ENCODE results near the gene P2RY1. TPM values are rescaled to one million over a fixed set of nuclear protein-coding genes. Genes with fewer than 3 reads are reported as not detected.
A peak's percentile ranks its signal among the peaks of the same experiment; 100 is the strongest.

Gene P2RY1
- total and polyA plus RNA-seq, 9 of the 15 experiments (the other 6 are each of a cell fraction or from before 2014, with no cell fraction given) = 6.0 to 27.9 (median 18.4) TPM

GRCh38 chr3:152879790-152880174 is 44.9 kb downstream of the P2RY1 start (continued):
- TF ChIP-seq MXI1 (IDR thresholded peaks at IDR 0.05; ENCODE audit: low read depth, low read length) (no peak), CBX3 (IDR thresholded peaks at IDR 0.05; ENCODE audit: borderline replicate concordance in 1 of 2, low read length in 2 of 2) (peak in 1 of 2 experiments; percentile 29; a peak in 1 of 3 replicates), ILF3 (IDR thresholded peaks at IDR 0.05; ENCODE audit: borderline replicate concordance) (no peak), TAL1 (IDR thresholded peaks at IDR 0.05) (peak; percentile 17; the same call in 1 of the 2 replicates), CBFA2T2 (conservative IDR thresholded peaks at IDR 0.05) (peak; percentile 36), ZKSCAN1 (IDR thresholded peaks at IDR 0.05; ENCODE audit: low read depth, low read length) (no peak), C11orf30 (IDR thresholded peaks at IDR 0.05; ENCODE audit: low read depth) (no peak), SRF (CRISPR knock-in tag; IDR thresholded peaks at IDR 0.05) (no peak), TRIM24 (IDR thresholded peaks at IDR 0.05) (peak in 1 of 2 experiments; percentile 29; a peak in 1 of 4 replicates), CBFA2T3 (IDR thresholded peaks at IDR 0.05) (peak; percentile 65)

- no peaks in the 10 kb centered on the region for H3K4me1 ChIP-seq (replicated peaks in 1 of 2; ENCODE audit: control insufficient read depth in 2 of 2, insufficient read depth in 2 of 2, low read length in 2 of 2)
- ChIA-PET POLR2A (no interaction called here), CTCF (ENCODE audit: low intra/inter-chr PET ratio) (no interaction called here)
- in situ Hi-C loops (cut with MboI) = no loop called here
- BruUV-seq (replicated peaks) = no TSS peak
- H3K9me3 ChIP-seq (replicated peaks; ENCODE audit: control insufficient read depth, insufficient read depth, low read depth, low read length) = no peaks in the 10 kb centered on the region
- H2AFZ ChIP-seq (ENCODE audit: low read depth, low read length) = peak overlapping the region; percentile 35; the same call in 1 of the 2 replicates
- H3K9ac ChIP-seq (ENCODE audit: insufficient read depth in 1 of 2, low read depth in 2 of 2, low read length in 2 of 2) = no peak overlapping the region
- no peaks in the 10 kb centered on the region for H4K20me1 ChIP-seq (replicated peaks; ENCODE audit: control insufficient read depth, insufficient read depth, low read length)
- no peaks in the 10 kb centered on the region for H3K9me1 ChIP-seq (ENCODE audit: control insufficient read depth, insufficient read depth, low read length)
- no peaks in the 10 kb centered on the region for H3K27me3 ChIP-seq (ENCODE audit: control insufficient read depth in 2 of 2, insufficient read depth in 2 of 2, low read length in 2 of 2)
- DNase-seq (ENCODE audit: extremely low read depth in 1 of 4, low spot score in 3 of 4) (no peak), FAIRE-seq (no peak), ATAC-seq (peak; percentile 41; the same call in 2 of the 3 replicates)
- H3K4me3 ChIP-seq = no peak overlapping the region
- H3K79me2 ChIP-seq (ENCODE audit: control insufficient read depth, insufficient read depth, low read length) = no peaks in the 10 kb centered on the region
- intact Hi-C loops (cut with micrococcal nuclease) = no loop called here
- no peak overlapping the region for H3K27ac ChIP-seq (ENCODE audit: extremely low read depth, low read depth, low read length)
- no peaks in the 10 kb centered on the region for H3K36me3 ChIP-seq (ENCODE audit: control insufficient read depth, insufficient read depth, low read length)
- WGBS (ENCODE audit: insufficient coverage, low coverage, missing lambda C conversion rate) = 0% methylated on average over 1 of the region's 1 CpG
- TF ChIP-seq KAT7 (CRISPR knock-in tag; IDR thresholded peaks at IDR 0.05; ENCODE audit: borderline replicate concordance) (no peak), GTF2A2 (tag; IDR thresholded peaks at IDR 0.05) (no peak)
- TF ChIP-seq, protein P1, sequence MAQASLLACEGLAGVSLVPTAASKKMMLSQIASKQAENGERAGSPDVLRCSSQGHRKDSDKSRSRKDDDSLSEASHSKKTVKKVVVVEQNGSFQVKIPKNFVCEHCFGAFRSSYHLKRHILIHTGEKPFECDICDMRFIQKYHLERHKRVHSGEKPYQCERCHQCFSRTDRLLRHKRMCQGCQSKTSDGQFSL (CRISPR knock-in tag; IDR thresholded peaks at IDR 0.05) = no peak
- TF ChIP-seq, protein P1 (tag; IDR thresholded peaks at IDR 0.05) = no peak
- H3K4me2 ChIP-seq (ENCODE audit: insufficient read depth, low read length) = no peak overlapping the region
These were observed 50.1 kb downstream of the P2RY1 start for GRCh38 chr3:152885076-152885475.

Small RNA genes within 50 kb of the gene (small RNA-seq; reads per million reads assigned to genes)
- gene ATP5MGP5 = not detected
